Measurements from ENCODE around the gene NPDC1. TPM values are rescaled to one million over a fixed set of nuclear protein-coding genes. Genes with fewer than 3 reads are reported as not detected.

NPDC1 gene
- total and polyA plus RNA-seq, 2 of the 8 experiments (the other 6 are each of a cell fraction or from before 2014, with no cell fraction given): 26.2 to 44.1 TPM

- TF ChIP-seq SIN3A (conservative IDR thresholded peaks at IDR 0.05 in 1 of 2, IDR thresholded peaks at IDR 0.05 in 1 of 2; ENCODE audit: low read depth in 1 of 2, low read length in 2 of 2): peak in 1 of 2 experiments; percentile 48; a peak in 1 of 4 replicates
- TF ChIP-seq SAP30 (IDR thresholded peaks at IDR 0.05; ENCODE audit: insufficient read depth, insufficient replicate concordance, low read length): no peak
Measured at GRCh38 chr9:137078701-137079400, 32.9 kb upstream of the NPDC1 start (continued).
